GM19240 (cell line): ENCODE results near the gene AAGAB.

Source experiments
- DNase-seq: peaks from one replicate; pipeline ENCODE4 v3.0.0; 2011; ENCODE audit warnings: low spot score; ENCODE audit not compliant: insufficient read length

AAGAB gene

GRCh38 chr15:67210555-67211168, 43.8 kb downstream of the AAGAB start:
- no peak for DNase-seq

GRCh38 chr15:67208396-67208795, 46.1 kb downstream of the AAGAB start:
- DNase-seq = no peak

- DNase-seq = no peak
Observed at GRCh38 chr15:67207555-67208207, 46.8 kb downstream of the AAGAB start.

- no peak for DNase-seq
Observed at GRCh38 chr15:67202991-67203390, 51.5 kb downstream of the AAGAB start.

- DNase-seq = no peak
Observed at GRCh38 chr15:67202091-67202490, 52.4 kb downstream of the AAGAB start.

GRCh38 chr15:67201136-67201535, 53.3 kb downstream of the AAGAB start:
- no peak for DNase-seq

- no peak for DNase-seq
Observed at GRCh38 chr15:67199881-67200763, 54.3 kb downstream of the AAGAB start.

- DNase-seq = no peak
Observed at GRCh38 chr15:67199391-67199790, 55.1 kb downstream of the AAGAB start.

- DNase-seq = no peak
Observed at GRCh38 chr15:67198157-67198754, 56.2 kb downstream of the AAGAB start.

- DNase-seq = no peak
Observed at GRCh38 chr15:67197364-67197695, 57.1 kb downstream of the AAGAB start.

GRCh38 chr15:67196672-67197363, 57.6 kb downstream of the AAGAB start:
- DNase-seq = no peak

GRCh38 chr15:67196222-67196621, 58.2 kb downstream of the AAGAB start:
- DNase-seq = no peak

- no peak for DNase-seq
Observed at GRCh38 chr15:67195305-67195704, 59.2 kb downstream of the AAGAB start.

- no peak for DNase-seq
Observed at GRCh38 chr15:67194171-67195114, 60.0 kb downstream of the AAGAB start.

GRCh38 chr15:67193223-67193990, 61.1 kb downstream of the AAGAB start:
- no peak for DNase-seq

GRCh38 chr15:67192185-67192820, 62.2 kb downstream of the AAGAB start:
- DNase-seq = no peak

- DNase-seq = no peak
Observed at GRCh38 chr15:67190813-67191212, 63.6 kb downstream of the AAGAB start.

- no peak for DNase-seq
Observed at GRCh38 chr15:67190326-67190725, 64.1 kb downstream of the AAGAB start.
